Pericardium fibroblast (primary cell): ENCODE results near the gene TBC1D2. TPM values are rescaled to one million over a fixed set of nuclear protein-coding genes. Genes with fewer than 3 reads are reported as not detected.

Source experiments
- total RNA-seq: library from RNA; depleted of rRNA; stranded (reverse); fragments of >200 nt; gene quantifications from 2 replicates; pipeline ENCODE4 v1.2.3, GENCODE V29; 2015

Gene TBC1D2
- total RNA-seq, result 6.0 and 12.7 TPM in 2 replicates

DNA sequence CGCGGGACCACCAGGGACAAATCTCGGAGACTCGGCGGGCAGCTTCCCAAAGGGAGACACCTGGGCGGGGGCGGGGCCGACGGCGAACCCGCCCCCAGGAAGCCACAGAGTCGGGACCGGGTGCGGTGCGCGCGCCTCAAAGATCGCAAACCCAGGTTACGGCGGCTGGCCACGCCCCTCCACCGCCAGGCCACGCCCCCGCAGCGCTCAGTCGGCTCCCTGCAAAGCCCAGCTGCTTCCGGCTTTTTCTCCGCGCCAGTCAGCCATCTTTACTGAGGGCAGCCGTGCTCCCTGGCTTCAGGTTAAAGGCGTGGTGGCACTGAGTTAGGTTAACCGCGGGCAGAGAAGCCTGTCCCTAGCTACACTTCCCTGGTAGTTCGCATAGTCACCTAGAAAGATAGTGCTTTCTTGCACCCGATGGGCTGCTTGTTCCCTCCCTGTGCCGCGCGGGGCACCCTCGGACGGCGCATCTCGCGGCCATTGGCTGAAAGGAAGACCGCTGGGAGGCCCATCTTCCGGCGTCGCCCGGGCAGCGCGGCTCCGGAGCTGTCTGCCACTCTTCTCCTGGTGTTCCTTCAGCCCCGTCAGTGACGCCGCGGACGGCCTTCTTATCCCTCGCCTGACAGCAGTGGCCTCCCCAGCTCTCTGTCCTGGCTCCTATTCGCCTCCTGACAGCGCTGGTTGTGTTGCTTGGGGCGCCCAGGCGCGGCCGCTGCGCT is at the start of gene TBC1D2:
Gene TBC1D2 (minus strand): TSS at position 72 of the 719 bp plus-strand sequence. CDS start 108 bp downstream, outside the sequence.

GRCh38 chr9:98192503-98193335 is 62.7 kb downstream of the TBC1D2 start, which contains the start of gene CORO2A:
TSS of gene CORO2A (minus strand) at chr9:98192637. CDS start at chr9:98157660, 34,977 bp downstream.

Other genes with a start within 250 kb of the TBC1D2 start
- gene NANS, start 198.9 kb downstream of the TBC1D2 start, total RNA-seq, result 54.5 and 85.1 TPM in 2 replicates
- gene TRIM14, start 136.4 kb downstream of the TBC1D2 start, total RNA-seq, result 0.26 and 2.2 TPM in 2 replicates
- 0.09 and 1.6 TPM in 2 replicates for gene CORO2A, start 63.0 kb downstream of the TBC1D2 start, total RNA-seq